Cerebellar nuclear complex (tissue), 1 donor: ENCODE data around the gene EPS8L2.
"Not testable (repeated sequence)": the region's sequence is repeated elsewhere in the genome, so short reads cannot be mapped to it uniquely, and the experiment has no call there.

Experiments used
- DNase-seq, 2 experiments: peaks; one replicate each; lab custom pipeline; 2025; lab: John Stamatoyannopoulos, UW

EPS8L2 gene

GRCh38 chr11:690244-690643 lies 15.8 kb upstream of the EPS8L2 start:
- DNase-seq: not testable (repeated sequence)

GRCh38 chr11:690738-691633 lies 15.0 kb upstream of the EPS8L2 start:
- DNase-seq: no peak

GRCh38 chr11:691710-692590 lies 14.1 kb upstream of the EPS8L2 start:
- DNase-seq: no peak

GRCh38 chr11:692824-693414 lies 13.1 kb upstream of the EPS8L2 start:
- DNase-seq: no peak

- DNase-seq: no peak
These were observed 12.6 kb upstream of the EPS8L2 start for GRCh38 chr11:693415-693831.

- no peak for DNase-seq
These were observed 12.0 kb upstream of the EPS8L2 start for GRCh38 chr11:693887-694562.

GRCh38 chr11:694563-695287 lies 11.3 kb upstream of the EPS8L2 start, which contains the start of gene DEAF1:
DEAF1 (minus strand) TSS chr11:695222; CDS start chr11:695047, 175 bp downstream.
- peak in 1 of 2 experiments; percentile 68 for DNase-seq

GRCh38 chr11:695288-695537 lies 10.8 kb upstream of the EPS8L2 start:
- no peak for DNase-seq

GRCh38 chr11:695538-696248 lies 10.3 kb upstream of the EPS8L2 start, which contains the start of gene TMEM80:
TMEM80 (plus strand) TSS chr11:695816; CDS start chr11:695828, 12 bp downstream.
- DNase-seq: peak; percentile 64 to 89

- DNase-seq: no peak
These were observed 9.0 kb upstream of the EPS8L2 start for GRCh38 chr11:696955-697491.

- DNase-seq: peak in 1 of 2 experiments; percentile 28
These were observed 8.2 kb upstream of the EPS8L2 start for GRCh38 chr11:697811-698311.

GRCh38 chr11:698493-699115 lies 7.4 kb upstream of the EPS8L2 start:
- no peak for DNase-seq

- no peak for DNase-seq
These were observed 6.9 kb upstream of the EPS8L2 start for GRCh38 chr11:699116-699508.

GRCh38 chr11:699753-700152 lies 6.3 kb upstream of the EPS8L2 start:
- DNase-seq: no peak

GRCh38 chr11:701741-702461 lies 4.1 kb upstream of the EPS8L2 start:
- DNase-seq: no peak

GRCh38 chr11:702462-703461 lies 3.3 kb upstream of the EPS8L2 start:
- no peak for DNase-seq

GRCh38 chr11:703506-703905 lies 2.5 kb upstream of the EPS8L2 start:
- DNase-seq: no peak

- no peak for DNase-seq
These were observed 1.8 kb upstream of the EPS8L2 start for GRCh38 chr11:704228-704674.
